NCI-H510A (cell line): ENCODE data around the gene CLCN6.

Experiments
- DNase-seq: peaks from one replicate; lab custom pipeline; 2025; lab: John Stamatoyannopoulos, UW

Gene CLCN6, protein sequence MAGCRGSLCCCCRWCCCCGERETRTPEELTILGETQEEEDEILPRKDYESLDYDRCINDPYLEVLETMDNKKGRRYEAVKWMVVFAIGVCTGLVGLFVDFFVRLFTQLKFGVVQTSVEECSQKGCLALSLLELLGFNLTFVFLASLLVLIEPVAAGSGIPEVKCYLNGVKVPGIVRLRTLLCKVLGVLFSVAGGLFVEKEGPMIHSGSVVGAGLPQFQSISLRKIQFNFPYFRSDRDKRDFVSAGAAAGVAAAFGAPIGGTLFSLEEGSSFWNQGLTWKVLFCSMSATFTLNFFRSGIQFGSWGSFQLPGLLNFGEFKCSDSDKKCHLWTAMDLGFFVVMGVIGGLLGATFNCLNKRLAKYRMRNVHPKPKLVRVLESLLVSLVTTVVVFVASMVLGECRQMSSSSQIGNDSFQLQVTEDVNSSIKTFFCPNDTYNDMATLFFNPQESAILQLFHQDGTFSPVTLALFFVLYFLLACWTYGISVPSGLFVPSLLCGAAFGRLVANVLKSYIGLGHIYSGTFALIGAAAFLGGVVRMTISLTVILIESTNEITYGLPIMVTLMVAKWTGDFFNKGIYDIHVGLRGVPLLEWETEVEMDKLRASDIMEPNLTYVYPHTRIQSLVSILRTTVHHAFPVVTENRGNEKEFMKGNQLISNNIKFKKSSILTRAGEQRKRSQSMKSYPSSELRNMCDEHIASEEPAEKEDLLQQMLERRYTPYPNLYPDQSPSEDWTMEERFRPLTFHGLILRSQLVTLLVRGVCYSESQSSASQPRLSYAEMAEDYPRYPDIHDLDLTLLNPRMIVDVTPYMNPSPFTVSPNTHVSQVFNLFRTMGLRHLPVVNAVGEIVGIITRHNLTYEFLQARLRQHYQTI

DNA sequence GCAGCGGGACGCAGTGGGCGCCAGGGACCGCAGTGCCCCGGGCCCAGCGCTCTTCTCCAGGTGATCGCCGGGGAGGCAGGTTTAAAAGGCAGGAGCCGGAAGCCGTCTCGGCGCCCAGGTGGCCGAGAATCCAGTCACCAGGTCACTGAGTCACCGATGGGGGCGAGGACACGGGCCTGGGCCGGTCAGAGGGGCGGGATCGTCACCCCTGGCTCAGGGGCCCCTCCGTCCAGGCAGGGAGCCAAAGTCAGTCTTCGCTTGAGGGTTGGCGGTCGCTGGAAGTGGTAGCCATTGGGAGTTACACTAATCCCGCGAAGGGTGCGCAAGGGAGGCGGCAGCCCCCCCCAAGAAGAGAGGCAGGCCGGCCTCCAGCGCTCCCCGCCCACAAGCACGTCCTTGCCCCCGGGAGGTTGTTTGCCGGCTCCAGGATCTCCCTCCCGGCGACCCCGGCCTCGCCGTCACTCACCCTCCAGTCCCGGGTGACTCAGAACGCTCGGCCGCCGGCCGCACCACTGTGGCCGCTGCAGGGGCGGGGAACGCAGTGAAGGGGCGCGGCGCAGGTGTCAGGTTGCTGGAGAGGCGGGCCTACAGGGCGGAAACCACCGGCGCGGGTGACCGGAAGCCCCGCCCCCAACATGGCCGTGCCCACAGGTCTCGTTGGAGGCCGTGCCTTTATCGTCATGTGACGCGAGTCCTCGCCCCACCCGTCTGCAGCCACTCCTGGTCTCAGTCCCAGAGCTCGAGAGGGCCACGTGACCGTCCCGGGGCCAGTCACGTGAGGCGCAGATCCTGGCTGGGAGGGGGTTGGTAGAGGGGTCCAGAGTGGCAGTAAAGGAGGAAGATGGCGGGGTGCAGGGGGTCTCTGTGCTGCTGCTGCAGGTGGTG lies at the start of gene CLCN6, which contains the start of gene MTHFR:
CLCN6 (plus strand) TSS at position 770 of the 885 bp plus-strand sequence; CDS start at position 842, 72 bp downstream.
MTHFR (minus strand) TSS at position 543 of the 885 bp plus-strand sequence. CDS start 2,848 bp downstream, outside the sequence.
- peak; percentile 99 for DNase-seq

DNA sequence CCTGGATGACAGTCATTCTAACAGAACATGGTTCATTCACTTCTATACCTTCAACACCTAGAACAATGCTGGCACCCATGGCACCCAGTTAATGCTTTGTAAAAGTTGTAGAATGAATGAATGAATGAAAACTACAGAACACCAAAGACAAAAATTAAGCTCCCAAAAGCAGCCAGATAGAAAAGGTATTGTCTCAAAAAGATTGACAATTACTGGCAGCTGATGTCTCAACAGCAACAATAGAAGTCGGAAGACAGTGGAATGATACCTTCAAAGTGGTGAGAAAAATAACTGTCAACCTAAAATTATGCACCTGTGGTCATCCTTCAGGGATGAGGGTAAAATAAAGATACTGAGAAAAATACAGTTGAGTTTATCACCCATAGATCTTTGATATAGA lies 48.9 kb upstream of the CLCN6 start:
- DNase-seq = no peak

DNA sequence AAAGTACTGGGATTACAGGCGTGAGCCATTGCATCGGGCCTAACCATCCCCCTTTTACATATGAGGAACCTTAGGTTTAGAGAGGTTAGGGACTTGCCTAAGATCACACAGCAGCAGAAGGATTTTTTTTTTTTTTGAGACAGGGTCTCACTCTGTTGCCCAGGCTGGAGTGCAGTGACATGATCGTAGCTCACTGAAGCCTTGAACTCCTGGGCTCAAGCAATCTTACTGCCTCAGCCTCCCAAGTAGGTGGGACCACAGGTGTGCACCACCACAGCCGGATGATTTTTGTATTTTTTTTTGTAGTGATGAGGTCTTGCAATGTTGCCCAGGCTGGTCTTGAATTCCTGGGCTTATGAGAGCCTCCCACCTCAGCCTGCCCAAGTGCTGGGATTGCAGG lies 46.2 kb upstream of the CLCN6 start:
- no peak for DNase-seq

DNA sequence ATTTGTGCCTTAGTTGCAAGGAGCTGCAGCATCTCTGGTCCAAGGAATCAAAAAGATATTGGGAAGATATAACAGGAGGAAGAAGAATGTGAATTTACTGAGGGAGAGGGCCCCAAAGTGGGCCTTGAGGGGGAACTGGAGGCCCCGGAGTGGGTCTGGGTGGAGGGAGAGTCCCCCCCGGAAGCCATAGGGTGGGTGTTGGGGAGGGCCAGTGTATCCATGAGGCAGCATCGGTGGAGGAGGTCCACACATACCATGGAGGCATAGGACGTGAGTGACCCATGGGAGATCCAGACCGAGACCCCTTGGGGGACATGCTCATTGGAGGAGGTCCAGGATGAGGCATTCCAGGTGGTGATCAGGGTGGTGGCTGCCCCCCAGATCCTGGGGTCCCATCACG lies 44.7 kb upstream of the CLCN6 start:
- DNase-seq = no peak

DNA sequence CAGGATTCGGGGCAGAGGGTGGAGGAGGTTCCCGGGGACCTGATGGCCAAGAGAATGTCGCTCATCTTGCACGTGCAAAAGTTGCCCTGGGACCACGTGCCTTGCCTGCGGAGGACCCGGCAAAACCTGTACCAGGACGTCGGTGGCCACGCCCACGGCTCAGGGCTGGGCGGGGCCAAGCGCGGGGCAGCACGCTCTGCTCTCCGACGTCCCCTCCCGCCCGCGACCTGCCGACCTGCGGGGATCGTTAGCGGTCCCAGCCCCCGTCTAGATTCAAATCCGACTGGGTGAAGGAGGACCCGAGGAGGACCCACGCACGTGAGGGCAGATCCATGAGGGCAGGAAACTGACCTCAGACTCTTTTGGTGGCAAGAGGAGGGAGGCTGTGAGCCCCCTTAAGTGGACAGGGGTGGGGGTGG lies 44.0 kb upstream of the CLCN6 start, which contains the start of gene C1orf167:
C1orf167 (plus strand) TSS at position 206 of the 419 bp plus-strand sequence. CDS start 2,208 bp downstream, outside the sequence.
- DNase-seq = no peak

DNA sequence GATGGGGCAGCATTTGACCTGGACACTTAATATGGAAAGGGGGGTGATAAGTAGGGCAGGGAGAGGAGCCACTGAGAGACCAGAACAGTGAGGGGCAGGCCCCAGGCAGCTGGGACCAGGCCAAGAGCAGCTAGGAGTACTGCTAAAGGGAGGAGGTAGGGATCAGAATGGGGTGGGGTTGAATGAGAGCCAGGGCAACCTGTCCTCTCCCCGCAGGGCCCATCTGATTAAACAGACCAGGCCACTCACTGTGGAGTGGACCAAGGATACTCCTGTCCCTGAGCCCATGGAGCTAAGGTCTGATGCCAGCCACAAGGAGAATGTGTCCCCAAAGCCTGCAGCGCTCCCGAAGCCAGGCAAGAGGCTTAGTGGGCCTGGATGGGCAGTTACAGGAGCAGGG lies 41.9 kb upstream of the CLCN6 start:
- DNase-seq = no peak

DNA sequence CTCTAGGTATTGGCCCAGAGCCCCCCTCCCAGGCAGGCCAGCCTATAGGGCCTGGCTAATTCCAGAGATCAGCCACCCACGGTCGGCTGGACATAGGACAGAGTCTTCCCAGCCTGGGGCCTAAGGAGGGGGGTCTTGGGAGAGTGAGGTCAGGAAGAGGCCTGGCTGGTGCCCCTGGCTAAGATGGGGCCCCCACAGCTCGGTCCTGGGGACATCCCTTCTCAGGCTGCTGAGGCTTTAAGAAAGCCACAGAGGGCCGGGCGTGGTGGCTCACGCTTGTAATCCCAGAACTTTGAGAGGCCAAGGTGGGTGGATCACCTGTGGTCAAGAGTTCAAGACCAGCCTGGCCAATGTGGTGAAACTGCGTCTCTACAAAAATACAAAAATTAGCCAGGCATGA lies 41.5 kb upstream of the CLCN6 start:
- DNase-seq = no peak

DNA sequence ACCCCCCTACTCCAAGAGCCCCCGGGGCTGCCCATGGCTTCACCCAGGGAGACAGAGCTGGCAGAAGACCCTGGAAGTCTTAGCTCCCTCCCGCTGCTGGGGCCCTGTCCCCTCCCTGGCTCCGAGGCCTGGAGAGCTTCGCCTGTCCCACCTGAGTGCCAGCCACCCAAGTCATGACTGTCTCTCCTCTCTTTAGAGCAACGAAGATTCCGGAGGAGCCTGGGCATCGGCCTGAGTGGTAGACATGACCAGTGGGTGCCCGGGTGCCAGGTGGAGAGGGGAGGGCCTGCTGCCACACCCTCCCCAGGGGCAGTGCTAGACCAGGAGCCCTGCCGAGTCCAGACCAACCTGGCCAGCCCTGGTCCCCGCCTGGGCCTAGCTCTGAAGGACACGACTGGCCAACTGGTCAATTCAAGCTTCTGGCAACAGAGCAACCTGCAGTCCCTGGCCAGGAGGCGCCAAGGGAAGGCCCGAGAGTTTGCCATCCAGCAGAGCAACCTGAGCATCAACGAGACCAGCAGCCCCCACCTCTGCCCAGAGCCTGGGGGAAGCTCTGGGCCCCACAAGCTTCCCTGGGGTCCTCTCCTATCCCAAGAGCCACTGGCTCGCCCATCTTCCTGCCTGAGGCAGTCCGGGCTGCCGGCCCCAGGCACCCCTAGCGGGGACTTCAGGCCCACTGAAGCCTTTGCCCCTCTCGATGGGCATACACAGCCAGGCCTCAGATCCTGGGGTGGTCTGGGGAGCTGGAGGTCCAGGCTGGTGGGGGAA lies 40.1 kb upstream of the CLCN6 start:
- DNase-seq = no peak

DNA sequence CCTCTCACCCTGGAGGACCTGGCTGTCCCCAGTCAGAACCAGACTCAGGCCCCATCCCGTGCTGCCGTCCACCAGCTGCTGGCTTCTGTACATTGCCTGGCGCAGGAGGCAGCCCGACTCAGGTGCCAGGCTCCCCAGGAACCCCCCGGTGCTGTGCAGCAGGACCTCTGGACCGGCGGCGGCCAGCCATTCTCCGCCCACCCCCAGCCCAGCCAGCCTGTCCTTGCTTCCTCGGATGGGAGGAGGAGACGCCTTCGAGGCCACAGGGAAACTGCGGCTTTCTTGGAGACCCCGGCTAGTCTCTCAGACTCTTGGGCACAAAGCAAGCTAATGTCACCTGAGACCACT lies 39.6 kb upstream of the CLCN6 start:
- no peak for DNase-seq

DNA sequence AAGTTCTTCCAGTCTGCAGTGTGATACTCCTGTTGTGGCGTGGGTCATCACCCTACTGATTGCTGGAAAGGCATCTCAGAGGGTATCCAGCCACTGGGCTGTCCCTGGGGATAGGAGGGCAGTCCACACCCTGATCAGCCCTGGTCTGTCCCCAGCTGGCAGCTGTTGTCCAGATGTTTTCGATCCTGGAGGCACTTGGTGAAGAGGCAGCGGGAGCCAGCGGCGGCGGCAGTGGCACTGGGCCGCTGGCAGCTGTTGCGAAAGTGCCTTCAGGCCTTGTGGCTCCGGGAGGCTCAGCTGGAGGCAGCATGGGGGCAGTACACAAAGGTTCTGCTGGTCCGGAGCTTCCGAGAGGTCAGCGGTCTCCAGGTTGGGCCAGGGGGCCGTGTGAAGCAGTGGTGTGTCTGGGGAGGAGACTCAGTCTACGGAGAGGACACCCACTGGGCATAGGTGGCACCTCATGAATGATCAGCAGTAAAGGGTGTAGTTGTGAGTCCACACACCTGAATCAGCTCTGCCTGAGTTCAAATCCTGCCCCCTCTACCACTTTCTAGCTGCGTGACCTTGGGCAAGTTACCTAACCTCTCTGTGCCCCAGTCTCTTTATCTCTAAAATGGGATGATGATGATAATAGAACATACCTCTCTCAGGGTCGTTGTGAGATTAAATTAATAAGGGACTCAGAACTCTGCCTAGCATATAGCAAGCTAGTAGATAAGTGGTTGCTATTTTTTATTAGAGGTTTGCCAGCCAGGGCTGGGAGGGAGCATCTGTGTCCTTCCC lies 37.9 kb upstream of the CLCN6 start:
- DNase-seq = no peak

DNA sequence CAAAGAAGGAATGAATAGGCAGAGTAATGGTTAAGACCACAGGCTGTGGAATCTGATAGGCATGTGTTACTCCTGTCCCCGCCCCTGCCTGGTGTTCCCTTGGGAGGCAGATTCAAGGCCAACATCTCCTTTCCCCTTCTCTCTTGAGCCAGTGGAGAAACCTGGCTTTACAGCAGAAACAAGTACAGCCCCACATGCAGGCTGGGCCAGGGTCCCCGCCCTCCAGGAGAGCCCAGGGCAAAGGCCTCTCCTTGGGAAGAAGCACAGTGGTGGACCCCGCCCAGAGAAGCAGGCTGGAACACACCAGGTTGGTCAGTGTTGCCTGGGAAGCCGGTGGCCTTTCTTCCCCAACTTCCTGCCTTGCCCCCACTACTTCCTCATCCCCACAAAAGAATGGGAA lies 37.2 kb upstream of the CLCN6 start:
- no peak for DNase-seq

DNA sequence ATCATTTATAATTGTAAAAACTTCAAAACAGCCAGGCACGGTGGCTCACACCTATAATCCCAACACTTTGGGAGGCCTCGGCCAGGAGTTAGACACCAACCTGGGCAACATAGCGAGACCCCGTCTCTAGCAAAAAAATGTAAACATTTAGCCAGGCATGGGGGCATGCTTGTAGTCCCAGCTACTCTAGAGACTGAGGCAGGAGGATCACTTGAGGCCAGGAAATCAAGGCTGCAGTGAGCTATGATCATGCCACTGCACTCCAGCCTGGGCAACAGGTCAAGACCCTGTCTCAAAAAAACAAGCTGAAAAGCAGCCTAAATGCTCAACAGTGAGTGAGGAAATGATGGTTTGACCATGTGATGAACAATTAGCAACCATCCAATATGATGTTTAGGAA lies 36.7 kb upstream of the CLCN6 start:
- no peak for DNase-seq

DNA sequence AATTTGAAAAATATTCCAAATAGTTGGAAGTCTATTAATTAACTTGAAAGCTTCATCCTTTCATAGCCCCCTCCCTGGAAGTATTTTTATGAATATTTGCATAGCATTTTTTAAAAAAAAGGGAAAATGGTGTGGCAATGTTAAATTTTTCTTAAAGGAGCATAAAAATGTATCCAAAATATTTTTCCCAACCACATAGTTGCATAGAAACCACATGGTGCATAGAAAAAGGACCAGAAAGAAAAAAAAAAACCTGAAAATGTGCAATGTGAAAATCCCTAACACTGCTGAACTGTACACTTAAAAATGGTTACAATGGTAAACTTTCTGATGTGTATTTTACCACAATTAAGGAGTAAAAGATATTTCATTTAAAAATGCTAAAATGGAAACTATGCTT lies 36.0 kb upstream of the CLCN6 start:
- DNase-seq = no peak

DNA sequence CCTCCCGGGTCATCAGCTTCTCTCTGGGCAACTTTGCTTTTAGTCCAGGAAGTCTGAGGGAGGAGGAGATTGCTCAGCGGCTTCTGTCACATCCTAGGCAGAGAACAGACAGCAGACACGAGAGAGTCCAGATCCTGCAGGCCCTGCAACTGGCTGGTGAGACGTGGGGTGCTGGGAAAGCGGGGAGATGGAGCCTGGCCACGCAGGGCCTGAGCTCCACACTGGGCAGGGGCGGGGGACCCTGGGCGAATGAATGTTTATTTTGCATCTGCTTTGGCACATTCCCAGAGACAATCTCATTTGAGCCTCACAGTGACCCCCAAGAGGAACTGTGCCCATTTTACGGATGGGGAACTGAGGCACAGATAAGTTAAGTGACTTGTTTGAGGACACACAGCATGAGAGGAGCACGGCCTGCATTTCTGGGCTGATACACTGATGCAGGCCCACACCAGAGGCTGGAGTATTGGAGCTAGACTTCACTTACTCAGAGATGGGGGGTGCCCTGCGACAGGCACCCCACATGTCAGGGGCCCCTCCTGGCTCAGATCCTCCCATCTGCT lies 34.4 kb upstream of the CLCN6 start:
- DNase-seq = no peak

DNA sequence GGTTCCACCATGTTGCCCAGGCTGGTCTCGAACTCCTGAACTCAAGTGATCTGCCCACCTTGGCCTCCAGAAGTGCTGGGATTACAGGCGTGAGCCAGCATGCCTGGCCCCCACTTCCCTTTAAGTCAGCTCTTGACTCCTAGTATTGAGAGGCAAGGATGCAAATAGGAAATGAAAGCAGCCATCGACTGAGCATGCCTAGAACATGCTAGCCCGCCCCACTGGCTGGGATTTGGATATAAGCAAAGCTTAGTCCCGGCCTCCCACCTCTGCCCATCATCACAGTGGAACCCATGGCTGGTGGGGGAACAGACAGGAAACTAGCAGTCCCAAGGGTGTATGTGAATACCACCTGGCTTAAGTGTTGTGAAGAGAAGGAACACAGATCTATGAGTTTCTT lies 33.5 kb upstream of the CLCN6 start:
- no peak for DNase-seq

DNA sequence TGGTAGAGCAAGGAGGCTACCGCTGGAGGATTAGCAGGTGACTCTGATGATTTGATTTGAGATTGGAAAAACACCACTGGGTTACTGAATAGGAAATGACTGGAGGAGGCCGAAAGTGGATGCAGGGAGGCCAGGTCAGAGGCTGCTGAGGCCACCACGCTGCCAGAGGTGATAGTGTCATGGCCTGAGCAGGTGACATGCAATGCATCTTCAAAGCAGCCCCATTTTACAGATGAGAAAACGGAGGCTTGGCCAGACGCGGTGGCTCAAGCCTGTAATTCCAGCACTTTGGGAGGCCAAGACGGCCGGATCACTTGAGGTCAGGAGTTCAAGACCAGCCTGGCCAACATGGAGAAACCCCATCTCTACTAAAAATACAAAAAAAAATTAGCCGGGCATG lies 31.2 kb upstream of the CLCN6 start:
- no peak for DNase-seq

DNA sequence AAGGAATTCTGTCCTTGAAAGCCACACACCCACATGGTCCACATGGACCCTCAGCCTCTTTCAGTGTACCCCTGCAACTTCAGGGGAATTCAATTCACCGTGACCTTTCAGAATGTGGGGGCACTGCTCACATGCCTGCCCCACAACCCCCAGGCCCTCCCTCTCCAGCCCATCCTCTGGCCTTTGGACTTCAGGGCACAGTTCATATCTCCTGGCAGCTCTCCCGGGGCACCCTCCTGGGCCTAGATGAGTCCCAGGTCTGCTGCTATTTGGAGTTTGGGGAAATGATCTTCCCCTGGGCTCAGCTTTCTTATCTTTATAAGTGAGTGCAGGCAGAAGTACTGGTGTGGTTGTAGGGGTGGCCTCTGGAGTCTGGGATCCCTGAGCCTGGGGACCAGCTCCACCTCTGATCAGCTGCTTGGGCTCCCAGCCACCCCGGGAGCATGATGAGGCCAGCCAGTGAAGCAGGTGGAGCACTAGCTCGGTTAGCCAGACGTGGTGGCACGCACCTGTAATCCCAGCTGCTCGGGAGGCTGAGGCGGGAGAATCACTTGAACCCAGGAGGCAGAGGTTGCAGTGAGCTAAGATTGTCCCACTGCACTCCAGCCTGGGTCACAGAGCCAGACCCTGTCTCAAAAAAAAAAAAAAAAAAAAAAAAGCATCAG lies 28.2 kb upstream of the CLCN6 start:
- DNase-seq = no peak

DNA sequence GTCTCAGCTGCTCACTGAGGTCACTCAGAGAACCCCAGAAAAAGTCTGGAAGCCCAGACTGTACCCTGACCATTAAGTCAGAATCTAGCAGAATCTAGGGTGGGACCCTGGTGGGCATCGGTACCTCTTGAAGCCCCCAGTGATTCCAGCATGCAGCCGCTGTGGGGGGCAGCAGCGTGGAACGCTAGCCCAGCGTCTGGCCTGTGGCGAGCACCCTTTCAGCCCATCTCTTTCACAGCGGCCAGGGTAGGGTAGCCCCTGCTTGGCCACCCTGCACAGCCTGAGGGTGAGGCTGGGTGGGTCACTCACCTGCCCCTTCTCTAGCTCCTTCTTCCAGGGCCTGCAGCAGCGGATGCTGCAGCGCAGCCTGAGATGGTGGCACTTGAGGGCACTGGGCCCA lies 27.7 kb upstream of the CLCN6 start:
- DNase-seq = no peak

DNA sequence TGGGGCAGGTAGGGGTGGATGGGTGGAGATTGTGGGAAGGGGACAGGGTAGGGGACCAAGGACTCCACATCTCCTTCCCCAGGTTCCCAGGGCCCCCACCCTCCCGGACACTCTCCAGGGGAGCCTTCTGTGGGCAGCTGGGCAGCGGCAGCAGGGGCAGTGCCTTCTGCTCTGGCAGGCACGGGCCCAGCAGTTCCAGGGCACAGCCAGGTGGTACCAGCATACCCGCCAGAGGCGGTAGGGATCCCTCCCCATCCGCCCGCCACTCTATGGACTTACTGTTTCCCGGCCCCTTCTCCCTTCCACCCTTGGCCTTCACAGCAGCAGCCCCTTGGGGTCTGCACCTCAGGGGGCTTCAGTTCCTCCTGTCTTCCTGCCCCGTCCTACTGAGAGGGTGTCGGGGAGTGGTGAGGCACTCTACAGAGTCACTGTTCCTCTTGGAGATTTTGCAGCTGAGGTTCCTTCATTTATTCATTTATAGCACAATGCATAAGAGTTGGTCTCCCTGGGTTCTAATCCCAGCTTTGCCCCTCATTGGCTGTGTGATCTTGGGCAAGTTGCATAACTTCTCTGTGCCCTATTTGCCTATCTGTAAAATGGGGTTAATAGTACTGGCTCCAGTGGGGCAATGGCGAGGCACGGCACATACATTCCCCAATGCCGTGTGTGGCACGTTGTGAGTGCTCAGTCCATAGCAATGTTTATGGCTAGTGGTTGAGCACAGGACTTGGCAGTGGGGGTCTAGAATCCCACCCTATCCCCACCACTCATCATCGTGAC lies 27.0 kb upstream of the CLCN6 start:
- no peak for DNase-seq
